Adrenal gland (tissue), 5 donors: ENCODE data around the gene CROCC.
"Not testable (repeated sequence)": the region's sequence is repeated elsewhere in the genome, so short reads cannot be mapped to it uniquely, and the experiment has no call there.

Source experiments
- POLR2A ChIP-seq, 2 donors: fragments of 450-650 bp; IDR thresholded peaks; one replicate each; pipeline ENCODE4 v1.6.1; 2017; ENCODE audit warnings: antibody characterized with exemption in 2 of 2, mild to moderate bottlenecking in 2 of 2, moderate library complexity in 1 of 2
- TF ChIP-seq, protein P1 (sequence below), 6 experiments: fragments of 450-650 bp in 4 of 6; fragments of 200-600 bp in 2 of 6; sonication (generic) in 1 of 6; IDR thresholded peaks; 1 replicate in 5 of 6; 2 replicates in 1 of 6; pipeline versions ENCODE4 v1.5.1 to v1.8.0; 2016 to 2021; ENCODE audit warnings: antibody characterized with exemption in 6 of 6, mild to moderate bottlenecking in 2 of 6, moderate library complexity in 1 of 6
- donor health status: DM: no; HTN: no; CAD: no.

DNA sequence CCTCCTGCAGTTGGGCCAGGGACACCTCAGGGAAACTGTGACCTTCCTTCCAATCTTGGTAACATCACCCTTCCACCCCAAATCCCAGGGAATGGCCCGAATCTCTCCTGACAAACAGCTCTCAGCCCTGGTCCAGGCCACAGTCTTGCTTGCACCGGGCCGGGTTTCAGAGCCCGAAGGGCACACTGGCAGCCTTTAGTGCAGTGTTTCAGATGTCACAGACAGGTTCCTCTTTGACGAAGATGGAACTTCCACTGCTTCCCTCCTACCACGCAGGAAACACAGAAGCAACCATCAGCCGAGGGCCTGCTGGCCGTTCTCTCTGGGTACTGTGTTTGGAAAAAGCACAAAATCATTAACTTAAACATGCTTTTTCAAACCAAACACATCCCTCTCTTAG is 9.0 kb upstream of the CROCC start:
- TF ChIP-seq POLR2A (IDR thresholded peaks at IDR 0.05) = not testable (repeated sequence)
- TF ChIP-seq, protein P1, sequence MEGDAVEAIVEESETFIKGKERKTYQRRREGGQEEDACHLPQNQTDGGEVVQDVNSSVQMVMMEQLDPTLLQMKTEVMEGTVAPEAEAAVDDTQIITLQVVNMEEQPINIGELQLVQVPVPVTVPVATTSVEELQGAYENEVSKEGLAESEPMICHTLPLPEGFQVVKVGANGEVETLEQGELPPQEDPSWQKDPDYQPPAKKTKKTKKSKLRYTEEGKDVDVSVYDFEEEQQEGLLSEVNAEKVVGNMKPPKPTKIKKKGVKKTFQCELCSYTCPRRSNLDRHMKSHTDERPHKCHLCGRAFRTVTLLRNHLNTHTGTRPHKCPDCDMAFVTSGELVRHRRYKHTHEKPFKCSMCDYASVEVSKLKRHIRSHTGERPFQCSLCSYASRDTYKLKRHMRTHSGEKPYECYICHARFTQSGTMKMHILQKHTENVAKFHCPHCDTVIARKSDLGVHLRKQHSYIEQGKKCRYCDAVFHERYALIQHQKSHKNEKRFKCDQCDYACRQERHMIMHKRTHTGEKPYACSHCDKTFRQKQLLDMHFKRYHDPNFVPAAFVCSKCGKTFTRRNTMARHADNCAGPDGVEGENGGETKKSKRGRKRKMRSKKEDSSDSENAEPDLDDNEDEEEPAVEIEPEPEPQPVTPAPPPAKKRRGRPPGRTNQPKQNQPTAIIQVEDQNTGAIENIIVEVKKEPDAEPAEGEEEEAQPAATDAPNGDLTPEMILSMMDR (IDR thresholded peaks at IDR 0.05) = not testable (repeated sequence)
